ENCODE data around the gene TGIF2.

TGIF2 gene

DNA sequence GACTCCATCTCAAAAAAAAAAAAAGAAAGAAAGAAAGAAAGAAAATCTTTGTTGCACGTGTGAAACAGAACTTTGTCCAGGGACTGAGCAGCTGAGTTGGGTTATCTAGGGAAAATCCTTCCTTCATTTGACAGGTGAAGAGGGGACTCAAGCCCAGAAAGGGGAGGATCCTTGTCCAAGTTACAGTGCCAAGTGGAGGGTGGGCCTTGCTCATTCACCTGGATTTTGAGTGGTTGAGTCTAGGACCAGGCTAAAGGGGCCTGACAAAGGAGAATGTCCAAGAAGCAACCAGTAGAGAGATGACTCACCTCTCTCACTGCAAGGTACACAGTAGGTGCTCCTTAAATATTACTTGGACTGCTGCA is 2.7 kb downstream of the TGIF2 start:
- Histone ChIP-seq H3K9ac (no peak overlapping the region), H3K36me3 (ENCODE audit: control insufficient read depth, insufficient read depth, low read length) (no peaks in the 10 kb centered on the region), H3K27ac (peak overlapping the region; percentile 77), H3K27me3 (ENCODE audit: control insufficient read depth, insufficient read depth, low read length) (no peaks in the 10 kb centered on the region), H3K4me1 (peaks cover 15% of the 10 kb centered on the region), H3K4me2 (ENCODE audit: low read length) (no peak overlapping the region), H3K79me2 (peaks cover 19% of the 10 kb centered on the region), H3K9me3 (ENCODE audit: control insufficient read depth, low read length) (no peaks in the 10 kb centered on the region), H3K4me3 (ENCODE audit: low read depth, low read length) (no peak overlapping the region), H2AFZ (no peak overlapping the region)
- no peak for TF ChIP-seq CTCF (IDR thresholded peaks at IDR 0.05)

DNA sequence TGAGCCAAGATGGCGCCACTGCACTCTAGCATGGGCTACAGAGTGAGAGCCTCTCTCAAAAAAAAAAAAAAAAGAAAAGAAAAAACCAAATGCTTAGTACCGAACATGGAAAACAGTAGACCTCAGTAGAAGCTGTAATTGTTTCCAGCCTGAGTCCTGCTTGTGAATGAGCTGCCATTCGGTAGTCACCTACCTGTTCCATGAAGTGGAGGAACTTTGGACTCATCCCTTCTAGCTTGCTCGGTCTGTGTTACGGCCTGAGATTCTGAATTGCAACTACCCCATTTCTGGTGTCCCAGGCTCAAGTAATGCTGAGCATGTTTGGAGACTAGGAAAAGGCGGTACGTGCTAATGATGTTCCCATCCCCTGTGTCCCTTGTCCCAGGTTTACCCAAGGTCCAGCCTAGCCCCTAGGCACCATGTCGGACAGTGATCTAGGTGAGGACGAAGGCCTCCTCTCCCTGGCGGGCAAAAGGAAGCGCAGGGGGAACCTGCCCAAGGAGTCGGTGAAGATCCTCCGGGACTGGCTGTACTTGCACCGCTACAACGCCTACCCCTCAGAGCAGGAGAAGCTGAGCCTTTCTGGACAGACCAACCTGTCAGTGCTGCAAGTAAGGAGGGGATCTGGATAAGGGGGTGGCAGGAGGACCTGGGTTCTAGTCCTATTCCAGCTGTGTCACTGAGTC is 5.1 kb downstream of the TGIF2 start:
- Histone ChIP-seq H3K9me3 (ENCODE audit: control insufficient read depth, low read length) (no peaks in the 10 kb centered on the region), H2AFZ (no peak overlapping the region), H3K4me3 (ENCODE audit: low read depth, low read length) (no peak overlapping the region), H3K79me2 (peaks cover 19% of the 10 kb centered on the region), H3K27ac (no peak overlapping the region), H3K4me2 (ENCODE audit: low read length) (no peak overlapping the region), H3K27me3 (ENCODE audit: control insufficient read depth, insufficient read depth, low read length) (no peaks in the 10 kb centered on the region), H3K36me3 (ENCODE audit: control insufficient read depth, insufficient read depth, low read length) (no peaks in the 10 kb centered on the region), H3K4me1 (peaks cover 10% of the 10 kb centered on the region), H3K9ac (no peak overlapping the region)
- no peak for TF ChIP-seq CTCF (IDR thresholded peaks at IDR 0.05)

DNA sequence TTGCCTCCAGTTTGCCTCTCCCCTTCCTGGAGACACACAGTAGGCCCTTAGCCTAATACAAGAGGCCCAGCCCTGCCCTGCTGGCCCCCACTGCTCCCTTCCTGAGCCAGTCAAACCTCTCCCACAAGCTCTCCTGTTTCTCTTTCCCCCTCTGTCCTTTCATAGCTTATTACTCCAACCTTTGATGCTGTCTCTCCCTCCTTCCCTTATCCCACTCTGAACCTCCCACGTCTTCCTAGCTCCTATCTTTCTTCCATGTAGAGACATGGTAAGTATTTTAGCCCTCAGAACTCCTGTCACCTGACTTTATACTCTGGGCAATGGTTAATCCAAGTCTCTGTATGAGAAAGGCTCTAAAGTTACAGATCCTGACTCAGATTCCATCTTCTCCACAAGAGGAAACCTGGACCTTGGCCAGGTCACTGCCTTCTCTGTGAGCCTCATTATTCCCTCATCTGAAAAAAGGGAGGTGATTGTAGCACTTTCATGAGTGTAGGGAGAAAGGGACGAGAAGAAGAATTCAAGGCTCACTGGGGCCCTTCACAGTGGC is 6.7 kb downstream of the TGIF2 start:
- H3K9ac ChIP-seq, result no peak overlapping the region
- no peak for TF ChIP-seq CTCF (IDR thresholded peaks at IDR 0.05)
- H3K79me2 ChIP-seq, result peaks cover 19% of the 10 kb centered on the region
- H2AFZ ChIP-seq, result no peak overlapping the region
- peak overlapping the region; percentile 36 for H3K4me2 ChIP-seq (ENCODE audit: low read length)
- no peak overlapping the region for H3K27ac ChIP-seq
- peaks cover 8% of the 10 kb centered on the region for H3K4me1 ChIP-seq
- no peaks in the 10 kb centered on the region for H3K27me3 ChIP-seq (ENCODE audit: control insufficient read depth, insufficient read depth, low read length)
- no peaks in the 10 kb centered on the region for H3K36me3 ChIP-seq (ENCODE audit: control insufficient read depth, insufficient read depth, low read length)
- no peaks in the 10 kb centered on the region for H3K9me3 ChIP-seq (ENCODE audit: control insufficient read depth, low read length)
- H3K4me3 ChIP-seq (ENCODE audit: low read depth, low read length), result no peak overlapping the region

DNA sequence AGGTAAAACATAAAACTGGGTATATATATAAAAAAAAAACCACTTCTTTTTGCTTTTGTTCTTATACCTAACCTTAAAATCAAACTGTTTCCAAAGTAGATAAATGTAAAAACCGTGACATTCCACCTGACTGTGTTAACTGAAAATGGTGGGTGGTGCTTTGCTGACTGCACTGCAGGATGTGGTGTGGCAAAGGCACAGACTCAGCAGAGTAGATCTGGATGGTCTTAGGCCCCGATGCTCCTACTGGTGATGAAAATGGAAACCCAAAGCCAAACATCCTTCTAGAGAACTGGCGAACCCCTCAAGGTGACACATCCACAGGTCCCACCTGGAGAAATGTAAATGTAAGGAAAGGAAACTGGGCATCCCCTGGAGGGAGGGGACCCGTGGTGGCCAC is 8.9 kb downstream of the TGIF2 start:
- Histone ChIP-seq H3K79me2 (peaks cover 17% of the 10 kb centered on the region), H3K4me3 (ENCODE audit: low read depth, low read length) (no peak overlapping the region), H3K4me1 (no peaks in the 10 kb centered on the region), H3K9ac (no peak overlapping the region), H3K4me2 (ENCODE audit: low read length) (no peak overlapping the region), H3K9me3 (ENCODE audit: control insufficient read depth, low read length) (no peaks in the 10 kb centered on the region), H2AFZ (no peak overlapping the region), H3K27ac (no peak overlapping the region), H3K36me3 (ENCODE audit: control insufficient read depth, insufficient read depth, low read length) (no peaks in the 10 kb centered on the region), H3K27me3 (ENCODE audit: control insufficient read depth, insufficient read depth, low read length) (no peaks in the 10 kb centered on the region)
- TF ChIP-seq CTCF (IDR thresholded peaks at IDR 0.05), result no peak

DNA sequence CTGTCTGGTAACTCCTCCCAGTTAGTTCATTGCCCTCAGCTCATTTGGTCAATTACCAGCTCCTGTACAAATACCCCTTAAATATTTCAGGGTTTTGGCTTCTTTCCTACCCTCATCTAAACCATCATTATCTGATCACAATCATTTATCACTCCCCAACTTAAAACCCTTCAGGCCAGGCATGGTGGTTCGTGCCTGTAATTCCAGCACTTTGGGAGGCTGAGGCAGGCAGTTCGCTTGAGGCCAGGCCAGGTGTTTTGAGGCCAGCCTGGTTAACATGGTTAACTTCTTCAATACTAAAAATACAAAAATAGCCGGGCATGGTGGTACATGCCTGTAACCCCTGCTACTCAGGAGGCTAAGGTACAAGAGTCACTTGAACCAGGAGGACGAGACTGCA is 9.4 kb downstream of the TGIF2 start:
- no peak overlapping the region for H3K4me2 ChIP-seq (ENCODE audit: low read length)
- no peak for TF ChIP-seq CTCF (IDR thresholded peaks at IDR 0.05)

More for the DNA sequence above, 9.4 kb downstream of the TGIF2 start:
- Histone ChIP-seq H2AFZ (no peak overlapping the region), H3K27me3 (ENCODE audit: control insufficient read depth, insufficient read depth, low read length) (no peaks in the 10 kb centered on the region), H3K4me3 (ENCODE audit: low read depth, low read length) (no peak overlapping the region), H3K4me1 (no peaks in the 10 kb centered on the region), H3K9ac (no peak overlapping the region), H3K27ac (no peak overlapping the region), H3K36me3 (ENCODE audit: control insufficient read depth, insufficient read depth, low read length) (no peaks in the 10 kb centered on the region), H3K9me3 (ENCODE audit: control insufficient read depth, low read length) (no peaks in the 10 kb centered on the region), H3K79me2 (peaks cover 13% of the 10 kb centered on the region)

Measured in parathyroid adenoma (tissue), 2 donors.